CMK (cell line): ENCODE data around the gene TRIM3.

ENCODE experiments used
- DNase-seq: peaks from one replicate; pipeline ENCODE4 v3.0.0-alpha.2; 2010; ENCODE audit warnings: low read depth

TRIM3 gene

DNA sequence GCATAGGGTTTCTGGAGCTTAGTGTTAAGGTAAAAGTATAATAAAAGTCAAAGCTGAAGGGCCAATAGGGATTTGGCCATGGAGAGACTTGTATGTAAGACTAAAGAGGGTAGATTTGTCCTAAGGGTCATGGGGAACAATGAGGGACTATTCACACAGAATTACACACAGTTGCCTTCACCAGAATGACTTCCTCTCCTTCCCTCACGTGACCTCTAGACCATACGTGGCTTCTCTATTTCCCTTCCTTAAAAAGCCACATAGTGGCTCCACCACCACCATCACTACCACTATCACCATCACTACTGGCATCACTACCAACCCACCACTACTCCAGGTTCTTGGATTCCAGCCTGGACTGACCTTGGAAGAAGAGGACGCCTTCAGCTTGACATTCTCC is 35.7 kb downstream of the TRIM3 start:
- DNase-seq, result no peak

DNA sequence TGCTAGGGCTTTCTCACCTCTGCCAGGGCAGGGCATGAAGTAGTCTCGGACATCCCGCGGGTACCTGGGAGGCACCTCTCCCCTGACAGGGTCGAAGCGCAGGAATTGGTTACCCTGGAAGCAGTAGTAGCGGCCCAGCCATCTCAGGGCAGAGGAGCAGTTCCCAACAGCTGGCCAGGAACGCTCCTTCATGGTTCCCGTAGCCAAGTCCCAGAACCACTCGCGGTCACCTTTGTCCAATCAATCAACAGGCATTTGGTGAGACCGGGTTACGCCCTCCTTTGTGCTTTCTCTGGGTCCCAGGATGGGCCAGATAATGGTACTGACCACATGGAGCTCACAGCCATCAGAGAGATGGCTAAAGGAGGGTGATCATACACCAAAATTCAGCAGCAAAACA is 36.3 kb downstream of the TRIM3 start:
- no peak for DNase-seq

DNA sequence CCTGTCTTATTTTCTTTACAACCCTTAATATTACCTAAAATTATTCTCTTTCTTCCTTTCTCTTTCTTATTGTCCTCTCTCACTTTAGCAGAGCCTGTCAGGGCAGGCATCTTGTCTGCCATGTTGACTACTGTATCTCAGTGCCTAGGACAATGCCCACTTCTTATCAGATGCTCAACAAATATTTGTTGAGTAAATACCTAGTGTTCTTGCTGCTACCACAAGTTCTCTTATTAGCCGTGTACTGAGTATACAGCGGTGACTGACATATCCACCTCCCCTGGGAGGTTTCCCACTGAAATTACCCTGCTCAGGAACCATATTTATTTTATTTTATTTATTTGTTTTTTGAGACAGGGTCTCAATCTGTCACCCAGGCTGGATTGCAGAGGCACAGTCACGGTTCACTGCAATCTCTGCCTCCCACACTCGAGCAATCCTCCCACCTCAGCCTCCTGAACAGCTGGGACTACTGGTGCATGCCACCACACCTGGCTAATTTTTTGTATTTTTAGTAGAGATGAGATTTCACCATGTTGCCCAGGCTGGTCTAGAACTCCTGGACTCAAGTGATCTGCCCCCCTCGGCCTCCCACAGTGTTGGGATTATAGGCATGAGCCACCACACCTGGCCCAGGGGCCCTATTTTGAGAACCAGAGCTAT is 39.6 kb downstream of the TRIM3 start:
- no peak for DNase-seq

DNA sequence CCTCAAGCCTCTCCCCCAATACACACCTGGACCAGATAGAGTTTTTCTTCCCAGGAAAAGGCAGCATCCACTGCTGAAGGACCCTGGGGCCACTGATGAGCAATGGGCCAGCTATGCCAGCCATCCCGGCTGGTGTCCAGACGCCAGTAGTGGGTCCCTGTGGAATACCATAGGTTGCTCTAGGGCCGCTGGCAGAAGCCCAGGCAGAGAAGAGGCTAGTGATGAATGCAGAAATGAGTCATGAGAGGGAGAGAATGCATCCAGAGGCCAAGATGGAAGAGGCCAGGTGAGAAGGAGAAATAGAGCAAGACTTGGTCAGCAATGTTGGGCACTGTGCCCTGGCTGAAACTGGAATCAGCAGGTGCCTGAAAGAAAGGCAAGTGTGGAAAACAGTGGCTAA is 41.9 kb downstream of the TRIM3 start:
- DNase-seq, result no peak

DNA sequence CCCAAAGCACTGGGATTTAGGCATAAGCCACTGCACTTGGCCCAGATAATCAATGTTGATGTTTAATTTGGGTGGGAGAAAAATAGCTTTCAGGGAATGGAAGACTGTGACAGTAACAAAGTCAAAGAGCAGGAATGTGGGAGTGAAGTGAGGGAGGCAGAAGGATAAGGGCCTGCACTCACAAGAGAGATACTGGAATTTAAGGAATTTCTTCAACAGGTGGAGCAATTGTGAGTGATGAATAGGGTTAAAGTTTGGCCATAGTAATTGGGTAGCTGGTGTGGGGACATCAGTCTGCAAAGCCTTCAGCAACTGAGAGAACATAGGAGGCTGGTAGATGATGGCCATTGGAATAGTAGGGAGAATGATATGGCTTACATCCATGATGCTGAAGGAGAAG is 46.2 kb downstream of the TRIM3 start:
- DNase-seq, result no peak

DNA sequence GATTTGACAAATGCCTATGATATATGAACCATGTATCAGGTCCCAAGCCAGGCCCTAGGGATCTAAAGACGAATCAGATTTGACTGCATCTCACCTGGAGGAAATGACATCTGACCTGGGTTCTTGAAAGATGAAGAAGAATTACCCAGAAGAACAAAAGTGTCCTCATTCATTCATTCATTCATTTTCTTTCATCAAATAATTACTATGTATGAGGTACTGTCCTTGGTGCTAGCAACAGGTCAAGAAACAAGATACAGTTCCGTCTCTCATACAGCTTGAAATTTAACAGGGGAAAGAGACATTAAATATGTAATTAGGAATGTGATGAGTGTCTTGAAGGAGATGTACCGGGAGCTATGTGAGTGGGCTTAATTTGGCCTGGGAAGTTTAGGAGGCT is 53.1 kb downstream of the TRIM3 start:
- DNase-seq, result no peak

DNA sequence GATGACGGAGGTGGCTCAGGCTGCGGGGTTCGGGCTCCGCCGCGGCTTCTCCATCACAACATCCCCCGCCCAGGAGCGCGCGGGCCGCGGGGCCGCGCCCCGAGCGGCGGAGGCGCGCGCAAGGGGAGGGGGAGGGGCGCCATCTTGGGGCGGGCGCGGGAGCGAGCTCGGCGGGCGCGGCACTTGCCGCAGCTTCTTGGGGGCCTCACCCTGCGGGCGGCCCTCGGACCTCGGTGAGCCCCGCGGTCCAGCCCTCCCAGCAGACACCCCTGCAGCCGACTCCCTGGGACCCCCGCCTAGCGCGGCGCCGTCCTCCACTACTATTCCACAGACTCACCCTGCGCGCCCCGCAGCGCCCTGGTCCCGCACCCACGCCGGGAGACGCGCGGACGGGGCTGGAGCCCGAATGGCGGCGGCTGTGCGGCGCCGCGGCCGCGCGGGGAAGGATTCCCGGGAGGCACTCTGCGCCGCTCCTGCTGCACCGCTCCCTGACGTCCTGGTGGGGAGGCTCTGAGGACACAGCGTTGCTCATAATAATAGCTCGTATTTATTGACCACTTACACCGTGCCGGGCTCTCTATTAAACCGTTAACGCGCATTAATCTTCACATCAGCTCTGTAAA is 54.6 kb downstream of the TRIM3 start, which contains the start of gene APBB1:
Gene APBB1 (minus strand): TSS at position 86 of the 623 bp plus-strand sequence. CDS start 7,747 bp downstream, outside the sequence.
- DNase-seq, result no peak

DNA sequence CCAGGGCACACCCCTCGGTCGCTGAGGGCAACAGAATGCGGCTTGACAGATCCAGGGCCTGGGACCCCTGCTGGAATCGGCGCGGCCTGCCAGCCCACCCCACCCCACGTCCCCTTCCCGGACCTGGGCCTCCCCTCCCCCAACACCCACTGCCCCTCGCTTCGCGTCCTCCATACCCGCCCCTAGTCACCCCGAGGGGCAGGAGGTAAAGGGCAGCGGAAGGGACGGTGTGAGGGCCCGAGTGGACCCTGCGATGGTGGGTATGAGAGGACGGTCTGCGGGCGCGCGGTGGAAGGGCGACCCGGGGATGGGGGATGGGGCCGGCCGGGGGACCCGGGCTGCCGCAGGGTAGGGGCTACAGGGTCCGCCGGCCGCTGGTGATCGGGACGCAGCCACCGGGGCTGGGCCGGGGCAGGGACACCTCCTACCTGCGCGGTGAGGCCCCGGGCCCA is 55.2 kb downstream of the TRIM3 start:
- no peak for DNase-seq

DNA sequence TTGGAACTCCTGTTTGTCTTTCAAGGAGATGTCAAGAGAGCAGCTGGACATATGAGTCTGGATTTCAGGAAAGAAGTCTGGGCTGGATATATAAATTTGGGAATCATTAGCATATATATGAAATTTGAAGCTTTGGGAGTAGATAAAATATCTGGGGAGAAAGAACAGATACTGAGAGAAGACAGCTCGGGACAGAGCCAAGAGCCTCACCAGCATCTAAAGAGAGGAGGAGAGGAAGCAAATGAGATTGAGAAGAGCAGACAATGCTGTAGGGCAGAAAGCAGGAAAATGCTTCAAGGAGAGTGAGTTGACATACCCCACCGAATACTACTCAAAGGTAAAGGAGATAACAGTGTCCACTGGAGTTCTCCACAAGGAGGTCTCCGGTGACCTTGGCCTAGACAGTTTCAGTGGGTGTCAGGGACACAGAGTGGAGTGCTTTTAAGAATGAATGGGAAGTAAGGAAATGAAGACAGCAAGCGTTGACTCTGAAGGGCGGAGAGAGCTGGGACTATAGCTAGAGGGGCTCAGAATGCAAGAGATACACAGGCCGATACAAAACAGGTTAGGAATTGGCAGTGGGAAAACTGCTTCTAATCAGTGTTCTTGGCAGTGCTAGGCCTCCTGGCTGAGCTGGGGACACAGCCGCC is 55.7 kb downstream of the TRIM3 start:
- DNase-seq, result no peak

DNA sequence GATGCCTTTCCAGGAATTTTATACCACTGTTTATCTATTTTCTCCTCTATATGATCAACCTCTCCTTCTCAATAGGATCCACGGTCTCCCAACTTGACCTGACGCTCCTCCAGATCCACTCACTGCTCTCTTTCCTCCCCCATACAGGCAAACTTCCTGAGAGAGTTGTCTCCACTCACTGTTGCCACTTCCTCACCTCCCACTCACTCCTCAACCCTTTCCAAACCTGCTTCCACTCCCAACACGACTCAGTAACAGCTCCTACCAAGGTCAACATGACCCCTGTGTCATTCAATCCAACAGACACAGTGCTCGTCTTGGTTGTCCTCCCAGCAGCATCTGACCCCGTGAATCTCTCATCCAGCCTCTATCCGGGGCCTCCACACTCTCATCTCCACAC is 57.9 kb downstream of the TRIM3 start:
- DNase-seq, result no peak

DNA sequence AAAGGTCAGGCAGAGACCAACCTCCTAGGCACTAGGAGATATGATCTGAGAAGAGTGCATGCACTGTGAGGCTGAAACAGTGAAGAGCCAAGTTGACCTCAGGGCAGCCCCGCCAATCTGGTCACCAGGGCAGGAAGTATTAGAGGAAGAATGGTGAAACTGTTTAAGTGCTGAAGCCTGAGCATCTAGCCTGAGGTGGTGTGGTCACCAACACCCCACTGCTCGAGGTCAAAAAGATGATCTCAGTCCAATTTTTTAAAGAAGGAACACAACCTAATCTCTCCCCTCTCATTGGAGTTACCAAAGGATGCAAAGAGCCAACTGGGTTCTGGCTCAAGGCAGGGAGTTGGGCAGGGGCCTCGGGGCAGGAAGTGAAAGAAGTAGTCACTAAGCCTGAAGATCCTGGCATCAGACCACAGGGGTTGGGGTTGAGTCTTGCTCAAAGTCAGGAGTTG is 58.8 kb downstream of the TRIM3 start:
- DNase-seq, result no peak

DNA sequence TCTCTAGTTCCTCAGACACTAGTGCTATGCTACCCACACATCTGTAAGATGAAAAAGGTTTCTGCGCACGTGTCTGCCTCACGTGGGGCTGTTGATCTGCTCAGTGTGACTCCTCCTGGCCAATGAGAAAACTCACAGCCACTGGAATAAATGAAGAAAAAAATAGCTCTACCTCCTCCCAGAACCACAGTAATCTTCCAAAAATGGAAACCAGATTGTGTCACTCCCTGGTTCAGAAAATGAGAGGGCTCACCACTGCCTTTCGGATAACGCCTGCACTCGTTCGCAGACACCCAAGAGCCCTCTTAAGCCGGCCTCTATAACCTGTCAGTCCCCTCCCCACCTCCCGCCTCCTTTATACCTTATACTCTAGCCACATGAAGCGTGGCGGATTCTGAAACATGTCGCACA is 59.9 kb downstream of the TRIM3 start:
- DNase-seq, result no peak

DNA sequence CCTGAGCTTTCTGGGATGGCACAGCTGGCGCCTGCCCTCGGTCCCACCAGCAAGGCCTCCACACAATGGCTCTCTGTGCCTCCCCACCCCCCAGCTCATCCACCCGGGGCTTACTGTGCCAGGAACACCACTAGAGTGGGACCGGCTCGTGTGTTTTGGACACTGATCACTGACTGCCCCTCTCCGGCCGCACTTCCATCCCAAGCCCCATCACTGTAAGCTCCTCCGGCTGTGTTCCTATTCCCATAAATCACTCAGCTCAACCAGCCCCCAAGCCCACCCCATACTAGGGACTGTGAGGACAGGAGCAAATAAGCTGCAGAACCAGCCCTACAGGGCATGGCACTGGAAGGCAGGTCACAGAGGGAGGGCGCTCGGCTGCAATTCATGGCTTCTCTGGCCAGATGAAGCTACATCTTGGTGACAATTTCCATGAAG is 62.1 kb downstream of the TRIM3 start:
- no peak for DNase-seq

DNA sequence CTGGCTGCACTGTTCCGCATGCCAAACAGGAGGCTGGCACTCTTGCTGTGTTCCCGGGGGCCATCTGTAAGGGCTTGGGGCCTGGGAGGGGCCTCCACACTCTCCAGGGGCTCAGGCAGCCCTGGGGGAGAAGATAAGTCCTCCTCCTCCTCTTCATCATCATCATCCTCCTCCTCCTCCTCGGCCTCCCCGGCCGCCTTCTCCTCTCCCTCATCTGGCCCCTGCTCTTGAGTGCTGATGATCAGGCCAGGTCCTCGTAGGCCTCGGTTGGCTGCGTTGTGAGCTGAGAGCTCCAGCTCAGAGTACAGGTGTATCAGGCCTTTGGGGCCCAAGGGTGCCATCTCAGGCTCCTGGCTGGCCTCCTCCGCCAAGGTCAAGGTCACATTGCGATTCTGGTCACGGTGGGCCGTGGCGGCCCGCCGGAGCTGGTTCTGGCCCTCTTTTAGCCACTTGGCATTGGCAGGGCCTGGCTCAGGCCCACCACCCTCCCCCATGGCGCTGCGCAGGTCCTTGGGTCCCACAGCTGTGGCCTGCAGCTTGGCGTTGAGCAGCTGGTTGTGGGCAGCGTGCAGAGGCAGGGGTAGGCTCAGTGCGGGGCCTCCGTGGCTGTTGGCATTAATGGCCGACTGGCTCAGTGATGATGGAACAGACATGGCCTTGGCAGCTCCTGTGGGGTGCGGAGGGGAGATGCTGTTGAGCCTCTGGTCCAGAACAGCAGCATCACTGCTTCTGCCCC is 62.9 kb downstream of the TRIM3 start:
- DNase-seq, result no peak

DNA sequence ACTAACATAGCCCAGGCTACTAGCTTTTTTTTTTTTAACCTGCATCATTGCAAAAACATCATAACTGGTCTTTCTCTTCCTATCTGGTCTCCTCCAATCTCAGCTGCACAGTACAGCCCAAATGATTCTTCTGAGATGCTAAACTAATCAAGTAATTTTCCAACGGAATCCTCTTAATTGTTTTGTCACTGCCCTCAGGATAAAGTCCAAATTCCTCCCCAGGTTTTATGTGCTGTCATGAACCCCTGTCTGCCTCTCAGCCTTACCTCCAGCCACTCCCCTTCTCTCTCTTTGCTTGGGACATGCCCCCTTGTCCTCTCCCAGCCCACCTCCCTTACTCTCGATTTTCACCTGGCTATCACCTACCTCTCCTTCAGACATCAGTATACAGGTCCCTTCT is 67.4 kb downstream of the TRIM3 start:
- no peak for DNase-seq

DNA sequence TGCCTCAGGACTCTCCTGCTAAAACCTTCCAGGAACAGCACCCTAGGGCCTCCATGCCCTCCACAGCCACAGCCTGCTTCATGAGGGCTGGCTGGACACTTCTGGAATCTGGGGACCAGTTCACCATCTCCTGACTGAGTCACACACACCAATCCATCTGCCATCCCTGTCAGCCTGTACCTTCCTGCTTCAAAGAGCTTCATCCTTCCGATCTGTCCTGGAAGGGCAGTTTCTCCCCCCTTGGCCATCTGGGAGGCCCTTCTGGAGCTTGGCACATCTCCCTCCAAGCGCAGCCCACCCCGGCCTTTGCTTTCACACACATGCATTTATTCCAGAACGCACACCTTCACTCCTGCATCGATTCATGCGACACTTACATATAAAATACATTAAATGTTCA is 67.9 kb downstream of the TRIM3 start:
- no peak for DNase-seq

DNA sequence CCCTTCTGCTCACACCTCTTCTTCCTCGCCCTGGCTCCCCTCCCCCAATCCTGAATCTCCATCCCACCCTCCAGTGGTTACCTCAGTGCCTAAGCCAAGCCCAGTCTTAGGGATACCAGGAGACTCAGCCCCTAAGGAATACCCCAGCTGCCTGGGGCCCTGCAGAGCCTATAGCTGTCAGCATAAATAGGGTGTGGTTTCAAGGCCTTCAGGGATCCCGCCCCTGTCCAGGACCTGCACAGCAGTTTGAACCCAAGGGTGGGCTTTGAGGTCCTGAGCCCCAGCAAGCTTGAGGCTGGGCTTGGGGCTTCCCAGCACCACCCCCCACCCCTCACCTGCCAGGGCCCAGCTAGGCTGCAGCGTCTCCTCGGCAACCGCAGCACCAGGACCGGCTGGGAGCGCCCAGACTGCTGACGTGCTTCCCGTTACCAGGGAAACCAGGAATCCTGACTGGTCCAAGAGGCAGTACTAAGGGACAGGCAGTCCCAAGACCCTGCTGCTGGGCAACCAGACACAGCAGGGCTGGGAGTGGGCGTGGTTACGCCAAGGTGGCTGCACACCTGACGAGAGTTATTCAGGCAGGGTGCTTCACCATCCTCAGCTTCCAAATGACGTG is 68.6 kb downstream of the TRIM3 start:
- DNase-seq, result no peak

DNA sequence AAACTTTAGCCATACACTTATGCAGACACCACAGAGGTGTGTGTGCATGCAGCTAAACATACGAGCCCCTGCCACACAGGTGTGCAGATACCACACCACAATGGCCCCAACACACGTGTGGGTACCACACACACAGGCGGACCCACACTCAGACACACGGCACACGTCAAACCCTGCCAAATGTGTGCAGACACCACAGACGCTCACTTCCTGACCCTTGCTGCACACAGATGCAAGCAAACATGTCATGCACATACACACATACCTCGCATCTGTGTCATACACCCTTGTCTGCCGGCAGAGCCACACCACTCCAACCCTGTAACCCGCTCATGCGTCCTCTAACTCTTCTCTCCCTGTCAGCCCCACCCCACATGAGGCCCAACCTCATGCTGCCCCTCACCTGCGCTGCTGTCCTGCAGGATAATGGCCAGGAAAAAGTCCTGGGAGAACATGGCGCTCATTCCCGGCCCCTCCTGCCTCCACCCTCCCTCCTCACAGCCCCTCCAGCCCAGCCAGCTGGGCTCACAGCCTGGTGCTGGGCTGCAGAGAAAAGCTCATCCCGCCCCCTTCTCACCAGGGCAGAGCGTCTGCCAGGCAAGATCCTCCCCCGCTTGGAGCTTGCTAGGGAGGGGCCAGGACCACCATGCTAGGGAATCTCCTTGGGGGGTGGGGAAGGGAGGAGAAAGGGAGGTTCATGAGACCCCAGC is 69.2 kb downstream of the TRIM3 start:
- DNase-seq, result no peak

DNA sequence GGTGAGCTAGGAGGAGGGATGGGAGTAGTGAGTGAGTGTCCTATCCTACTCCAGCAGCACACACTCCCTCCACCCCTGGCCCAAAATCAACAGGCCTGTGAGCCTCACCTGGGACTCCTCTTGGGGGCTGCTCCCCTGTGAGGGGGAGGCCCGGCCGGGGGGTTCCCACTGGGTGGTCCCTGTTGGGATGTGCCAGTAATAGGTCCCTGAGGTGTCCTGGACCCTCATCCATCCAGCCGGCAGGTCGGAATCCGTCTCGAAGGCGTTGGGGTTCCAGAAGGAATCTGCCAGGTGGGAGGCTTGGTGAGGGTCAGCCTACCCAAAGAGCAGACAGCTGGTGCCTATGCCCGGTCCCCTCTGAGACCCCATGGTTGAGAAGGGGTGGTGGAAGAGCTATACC is 70.2 kb downstream of the TRIM3 start:
- no peak for DNase-seq

DNA sequence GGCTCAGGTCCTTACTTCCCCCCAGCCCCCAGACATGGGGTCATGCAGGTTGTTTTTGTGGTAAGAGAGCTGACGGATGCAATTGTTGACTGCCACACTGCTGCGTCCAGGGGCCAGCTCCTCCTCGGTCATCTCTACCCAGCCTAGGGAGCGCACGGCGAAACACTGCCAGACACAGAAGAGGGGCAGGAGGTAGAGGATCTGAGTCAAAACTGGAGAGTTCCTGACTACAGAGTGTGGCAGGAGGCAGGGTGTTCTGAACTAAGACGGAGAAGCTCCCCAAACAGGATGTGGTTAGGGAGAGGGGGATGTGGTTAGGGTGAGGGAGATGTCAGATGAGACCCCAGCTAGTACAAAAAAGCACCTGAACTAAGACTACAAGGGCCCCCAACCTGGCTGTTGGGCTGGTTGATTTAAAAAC is 71.2 kb downstream of the TRIM3 start:
- peak; percentile 79 for DNase-seq

DNA sequence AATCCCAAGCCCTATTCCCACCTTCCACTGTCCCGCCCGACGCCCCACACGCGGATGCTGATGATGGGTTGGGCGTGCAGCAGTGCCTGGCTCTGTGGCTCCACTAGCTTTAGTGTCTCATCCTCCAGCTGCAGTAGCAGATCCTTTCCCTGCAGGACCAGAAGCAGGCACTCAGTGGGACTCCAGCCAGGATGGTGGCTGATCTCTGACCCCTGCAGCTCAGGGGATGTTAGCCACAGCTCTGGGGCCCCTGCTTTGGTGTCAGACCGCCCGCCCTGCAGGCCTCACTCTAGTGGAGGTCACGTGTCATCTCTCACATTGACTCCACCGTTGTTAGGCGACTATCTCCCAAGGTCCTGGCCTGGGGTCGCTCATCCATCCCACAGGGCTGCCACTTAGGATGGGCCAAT is 71.7 kb downstream of the TRIM3 start:
- peak; percentile 32 for DNase-seq
